Natural killer cell treated with Interleukin-12 subunit alpha and Interleukin-12 subunit beta and Interleukin-15 and Interleukin-18, amount 100 ng/mL, for 72 hours (primary cell): ENCODE results near the gene DNAJC18. TPM values are rescaled to one million over a fixed set of nuclear protein-coding genes. Genes with fewer than 3 reads are reported as not detected.
"Not testable (repeated sequence)": the region's sequence is repeated elsewhere in the genome, so short reads cannot be mapped to it uniquely, and the experiment has no call there.

ENCODE experiments used
- ATAC-seq, 2 donors: fragments of 150-1000 bp; cut with Tn5 transposase in 1 of 2; sonication (Bioruptor Pico), chemical (Tn5 transposase) in 1 of 2; 2 replicates each; pipeline ENCODE4 v1.10.0; 2021
- DNase-seq: peaks from one replicate; pipeline ENCODE4 v3.0.0; 2022; ENCODE audit warnings: low spot score
- H3K27ac Mint-ChIP-seq, 2 donors: 1 replicate in 1 of 2; 2 replicates in 1 of 2; pipeline ENCODE4 v1.8.0; 2022; ENCODE audit warnings: mixed read lengths in 2 of 2, mild to moderate bottlenecking in 1 of 2, moderate library complexity in 1 of 2
- H3K27me3 Mint-ChIP-seq, 2 donors: 1 replicate in 1 of 2; 2 replicates in 1 of 2; pipeline ENCODE4 v1.8.0; 2022; ENCODE audit warnings: mixed read lengths in 2 of 2
- H3K36me3 Mint-ChIP-seq: one replicate; pipeline ENCODE4 v1.8.0; 2022; ENCODE audit warnings: mixed read lengths
- H3K4me1 Mint-ChIP-seq, 2 donors: 1 replicate in 1 of 2; 2 replicates in 1 of 2; pipeline ENCODE4 v1.8.0; 2022; ENCODE audit warnings: low read depth in 2 of 2, mixed read lengths in 2 of 2, mild to moderate bottlenecking in 1 of 2
- H3K4me3 Mint-ChIP-seq: one replicate; pipeline ENCODE4 v1.8.0; 2022; ENCODE audit warnings: mixed read lengths
- H3K9me3 Mint-ChIP-seq: 2 replicates; pipeline ENCODE4 v1.8.0; 2022; ENCODE audit warnings: mixed read lengths
- total RNA-seq, 2 donors: library from RNA; stranded (reverse); gene quantifications; one replicate each; pipeline ENCODE4 v1.2.3, GENCODE V29; 2022

DNAJC18 gene
- total RNA-seq, 2 donors from 2014 or later = 11.9 to 12.6 TPM

GRCh38 chr5:139456776-139457175 lies 17.5 kb upstream of the DNAJC18 start:
- H3K27me3 Mint-ChIP-seq = no peaks in the 10 kb centered on the region
- no peak overlapping the region for H3K4me3 Mint-ChIP-seq
- ATAC-seq (no peak), DNase-seq (no peak)
- no peaks in the 10 kb centered on the region for H3K9me3 Mint-ChIP-seq
- peak overlapping the region; percentile 17 to 86 for H3K27ac Mint-ChIP-seq
- no peaks in the 10 kb centered on the region for H3K36me3 Mint-ChIP-seq
- peaks cover 49 to 54% of the 10 kb centered on the region in 2 donors for H3K4me1 Mint-ChIP-seq

GRCh38 chr5:139454568-139455290 lies 15.4 kb upstream of the DNAJC18 start:
- H3K27me3 Mint-ChIP-seq = no peaks in the 10 kb centered on the region
- peak overlapping the region; percentile 47 for H3K4me3 Mint-ChIP-seq
- no peaks in the 10 kb centered on the region for H3K36me3 Mint-ChIP-seq
- ATAC-seq (no peak), DNase-seq (no peak)
- H3K4me1 Mint-ChIP-seq = peaks cover 41 to 47% of the 10 kb centered on the region in 2 donors
- peak overlapping the region; percentile 17 to 50 for H3K27ac Mint-ChIP-seq
- no peaks in the 10 kb centered on the region for H3K9me3 Mint-ChIP-seq

DNA sequence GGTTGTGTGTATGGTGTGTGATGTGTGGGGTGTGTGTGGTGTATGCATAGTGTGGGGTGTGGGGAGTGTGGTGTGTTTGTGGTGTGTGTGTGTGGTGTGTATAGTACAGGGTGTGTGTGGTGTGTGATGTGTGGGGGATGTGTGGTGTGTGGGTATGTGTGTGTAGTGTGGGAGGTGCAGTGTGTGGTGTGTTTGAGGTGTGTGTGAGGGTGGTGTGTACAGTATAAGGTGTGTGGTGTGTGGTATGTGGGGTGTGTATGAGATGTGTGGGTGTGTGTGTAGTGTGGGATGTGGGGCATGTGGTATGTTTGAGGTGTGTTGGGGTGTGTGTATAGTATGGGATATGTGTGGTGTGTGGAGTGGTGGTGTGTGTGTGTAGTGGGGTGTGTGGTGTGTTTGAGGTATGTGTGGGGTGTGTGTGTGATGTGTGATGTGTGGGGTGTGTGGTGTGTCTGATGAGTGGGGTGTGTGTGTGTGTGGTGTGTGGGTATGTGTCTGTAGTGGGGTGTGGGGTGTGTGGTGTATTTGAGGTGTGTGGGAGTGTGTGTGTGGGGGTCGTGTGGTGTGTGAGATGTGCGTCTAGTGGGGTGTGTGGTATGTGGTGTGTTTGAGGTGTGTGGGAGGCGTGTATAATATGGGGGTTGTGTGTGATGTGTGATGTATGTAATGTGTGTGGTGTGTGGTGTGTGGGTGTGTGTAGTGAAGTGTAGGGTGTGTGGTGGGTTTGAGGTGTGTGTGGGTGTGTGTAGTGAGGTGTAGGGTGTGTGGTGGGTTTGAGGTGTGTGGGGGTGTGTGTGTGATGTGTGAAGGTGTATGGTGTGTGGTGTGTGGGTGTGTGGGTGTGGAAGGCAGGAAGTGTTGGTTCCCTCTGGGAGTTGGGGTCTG lies 14.6 kb upstream of the DNAJC18 start:
- ATAC-seq (peak; percentile 26 to 54), DNase-seq (no peak)
- peak overlapping the region; percentile 47 for H3K4me3 Mint-ChIP-seq
- H3K4me1 Mint-ChIP-seq = peaks cover 36 to 41% of the 10 kb centered on the region in 2 donors
- no peaks in the 10 kb centered on the region for H3K9me3 Mint-ChIP-seq
- no peaks in the 10 kb centered on the region for H3K27me3 Mint-ChIP-seq
- peak overlapping the region; percentile 17 to 50 for H3K27ac Mint-ChIP-seq
- H3K36me3 Mint-ChIP-seq = no peaks in the 10 kb centered on the region

- H3K27ac Mint-ChIP-seq = no peak overlapping the region
- no peaks in the 10 kb centered on the region for H3K9me3 Mint-ChIP-seq
- peaks cover 0 to 2% of the 10 kb centered on the region in 2 donors for H3K27me3 Mint-ChIP-seq
- H3K4me3 Mint-ChIP-seq = no peak overlapping the region
- DNase-seq (no peak), ATAC-seq (peak; percentile 7 to 34)
- peaks cover 2% of the 10 kb centered on the region for H3K36me3 Mint-ChIP-seq
- peaks cover 40 to 42% of the 10 kb centered on the region in 2 donors for H3K4me1 Mint-ChIP-seq
These were observed 12.7 kb upstream of the DNAJC18 start for GRCh38 chr5:139451878-139452660.

DNA sequence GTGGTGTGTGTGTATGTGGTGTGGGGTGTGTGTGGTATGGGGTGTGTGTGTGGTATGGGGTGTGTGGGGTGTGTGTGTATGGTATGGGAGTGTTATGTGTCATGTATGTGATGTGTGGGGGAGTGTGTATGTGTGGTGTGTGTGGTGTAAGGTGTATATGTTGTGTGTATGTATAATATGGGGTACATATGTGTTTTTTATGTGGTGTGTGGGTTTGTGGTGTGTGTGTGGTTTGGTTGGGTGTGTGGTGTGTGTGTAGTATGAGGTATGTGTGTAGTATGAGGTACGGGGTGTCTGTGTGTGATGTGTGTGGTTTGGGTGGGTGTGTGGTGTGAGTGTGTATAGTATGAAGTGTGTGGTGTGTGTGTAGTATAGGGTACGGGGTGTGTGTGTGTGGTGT lies 11.9 kb upstream of the DNAJC18 start:
- peak in 1 of 2 donors; percentile 10 for ATAC-seq
- peaks cover 43 to 48% of the 10 kb centered on the region in 2 donors for H3K4me1 Mint-ChIP-seq
- H3K27me3 Mint-ChIP-seq = peaks cover 0 to 7% of the 10 kb centered on the region in 2 donors
- H3K36me3 Mint-ChIP-seq = peaks cover 6% of the 10 kb centered on the region
- no peak overlapping the region for H3K4me3 Mint-ChIP-seq
- H3K27ac Mint-ChIP-seq = no peak overlapping the region
- no peak for DNase-seq
- no peaks in the 10 kb centered on the region for H3K9me3 Mint-ChIP-seq

- ATAC-seq = peak; percentile 68 to 78
- H3K9me3 Mint-ChIP-seq = no peaks in the 10 kb centered on the region
These were observed 7.8 kb upstream of the DNAJC18 start for GRCh38 chr5:139446956-139447779.

GRCh38 chr5:139445325-139446170 lies 6.2 kb upstream of the DNAJC18 start:
- H3K27ac Mint-ChIP-seq = peak overlapping the region; percentile 87
- ATAC-seq (no peak), DNase-seq (no peak)
- H3K36me3 Mint-ChIP-seq = peaks cover 6% of the 10 kb centered on the region
- H3K4me3 Mint-ChIP-seq = no peak overlapping the region
- peaks cover 0 to 14% of the 10 kb centered on the region in 2 donors for H3K27me3 Mint-ChIP-seq
- no peaks in the 10 kb centered on the region for H3K9me3 Mint-ChIP-seq
- peaks cover 31 to 45% of the 10 kb centered on the region in 2 donors for H3K4me1 Mint-ChIP-seq

More at GRCh38 chr5:139446956-139447779, 7.8 kb upstream of the DNAJC18 start:
- Mint-ChIP-seq H3K27me3 (peaks cover 0 to 14% of the 10 kb centered on the region in 2 donors), H3K4me3 (peak overlapping the region; percentile 72), H3K36me3 (peaks cover 6% of the 10 kb centered on the region), H3K4me1 (peaks cover 31 to 45% of the 10 kb centered on the region in 2 donors), H3K27ac (peak overlapping the region; percentile 87)
- DNase-seq = no peak

DNA sequence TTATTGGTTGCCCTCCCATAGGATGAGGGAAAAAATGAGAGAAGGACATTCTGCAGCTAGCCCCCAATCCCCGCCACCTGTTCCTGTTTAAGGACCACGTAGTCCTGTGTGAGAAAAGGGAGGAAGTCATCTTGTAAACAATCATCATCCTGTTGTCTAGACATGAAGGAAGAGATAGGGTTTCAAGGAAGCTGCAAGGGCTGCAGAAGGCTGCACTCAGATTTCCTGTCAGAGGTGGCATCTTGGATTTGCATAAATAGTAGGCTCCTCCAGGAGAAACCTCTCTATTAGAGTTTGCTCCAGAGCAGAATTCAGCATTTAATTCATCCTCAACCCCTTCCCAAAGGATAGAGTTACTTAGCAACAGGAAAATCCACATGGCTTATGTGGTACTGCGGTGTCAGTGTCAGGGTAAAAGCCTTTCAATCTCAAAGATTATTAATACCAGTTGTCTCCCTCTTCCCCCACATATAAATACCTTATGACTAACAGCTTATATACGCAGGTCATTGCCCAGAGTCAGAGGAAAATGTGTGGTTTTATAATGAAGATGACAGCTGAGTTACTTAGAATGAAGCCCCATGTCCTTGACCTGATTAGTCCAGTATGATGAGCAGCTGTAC lies 4.6 kb upstream of the DNAJC18 start:
- Mint-ChIP-seq H3K9me3 (no peaks in the 10 kb centered on the region), H3K4me3 (peak overlapping the region; percentile 1), H3K27ac (no peak overlapping the region), H3K27me3 (peaks cover 0 to 14% of the 10 kb centered on the region in 2 donors), H3K4me1 (peaks cover 41 to 53% of the 10 kb centered on the region in 2 donors), H3K36me3 (peaks cover 6% of the 10 kb centered on the region)
- DNase-seq (no peak), ATAC-seq (no peak)

DNA sequence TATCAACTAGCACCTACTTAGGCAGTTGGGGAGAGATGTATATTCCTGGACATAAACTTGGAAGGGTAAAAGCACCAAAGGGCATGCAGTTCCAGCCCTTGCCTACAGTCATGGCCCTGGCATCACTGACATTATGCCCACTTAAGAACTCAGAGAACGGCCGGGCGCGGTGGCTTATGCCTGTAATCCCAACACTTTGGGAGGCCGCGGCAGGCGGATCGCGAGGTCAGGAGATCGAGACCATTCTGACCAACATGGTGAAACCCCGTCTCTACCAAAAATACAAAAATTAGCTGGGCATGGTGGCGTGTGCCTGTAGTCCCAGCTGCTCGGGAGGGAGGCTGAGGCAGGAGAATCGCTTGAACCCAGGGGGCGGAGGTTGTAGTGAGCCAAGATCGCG lies 1.1 kb upstream of the DNAJC18 start:
- DNase-seq, ATAC-seq, H3K9me3 Mint-ChIP-seq, H3K36me3 Mint-ChIP-seq, H3K27me3 Mint-ChIP-seq: not testable (repeated sequence)
- peak overlapping the region; percentile 90 to 97 for H3K27ac Mint-ChIP-seq
- H3K4me3 Mint-ChIP-seq = peak overlapping the region; percentile 97
- H3K4me1 Mint-ChIP-seq = peaks cover 27 to 41% of the 10 kb centered on the region in 2 donors

DNA sequence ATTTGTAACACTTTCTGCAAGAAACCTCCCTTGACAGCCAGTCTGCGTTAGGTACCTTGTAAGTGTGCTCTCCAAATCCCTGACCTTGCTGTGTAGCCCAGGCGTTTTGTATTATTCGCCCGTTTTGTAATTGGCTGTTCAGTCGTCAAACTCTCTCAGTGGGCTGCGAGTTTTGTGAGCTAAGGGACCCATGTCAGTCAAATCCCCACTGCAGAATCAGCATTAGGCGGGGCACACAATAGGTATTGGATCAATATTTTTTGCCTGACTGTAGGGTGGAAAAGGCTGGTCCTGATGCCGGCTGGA lies 665 bp downstream of the DNAJC18 start:
- Mint-ChIP-seq H3K27me3 (peaks cover 0 to 5% of the 10 kb centered on the region in 2 donors), H3K36me3 (no peaks in the 10 kb centered on the region), H3K4me3 (peak overlapping the region; percentile 97), H3K9me3 (no peaks in the 10 kb centered on the region), H3K27ac (peak overlapping the region; percentile 90 to 97), H3K4me1 (peaks cover 20 to 35% of the 10 kb centered on the region in 2 donors)
- ATAC-seq = no peak
- DNase-seq = no peak

GRCh38 chr5:139435676-139436075 lies 3.6 kb downstream of the DNAJC18 start:
- ATAC-seq (no peak), DNase-seq (no peak)
- H3K27ac Mint-ChIP-seq = no peak overlapping the region
- no peaks in the 10 kb centered on the region for H3K36me3 Mint-ChIP-seq
- no peaks in the 10 kb centered on the region for H3K9me3 Mint-ChIP-seq
- no peak overlapping the region for H3K4me3 Mint-ChIP-seq
- no peaks in the 10 kb centered on the region for H3K27me3 Mint-ChIP-seq
- H3K4me1 Mint-ChIP-seq = peaks cover 18 to 27% of the 10 kb centered on the region in 2 donors

GRCh38 chr5:139431706-139432105 lies 7.6 kb downstream of the DNAJC18 start:
- DNase-seq (no peak), ATAC-seq (no peak)
- H3K27me3 Mint-ChIP-seq = no peaks in the 10 kb centered on the region
- no peak overlapping the region for H3K4me3 Mint-ChIP-seq
- H3K36me3 Mint-ChIP-seq = peaks cover 6% of the 10 kb centered on the region
- H3K9me3 Mint-ChIP-seq = no peaks in the 10 kb centered on the region
- H3K27ac Mint-ChIP-seq = no peak overlapping the region
- H3K4me1 Mint-ChIP-seq = no peaks in the 10 kb centered on the region
